Fibroblast of skin of left biceps (primary cell): Measurements from ENCODE around the gene SNX13.
"Not testable (repeated sequence)": the region's sequence is repeated elsewhere in the genome, so short reads cannot be mapped to it uniquely, and the experiment has no call there.

Experiments used
- DNase-seq, 2 experiments: peaks; one replicate each; pipeline ENCODE4 v3.0.0-alpha.2; 2013; ENCODE audit warnings: low read depth in 2 of 2

SNX13 gene

DNA sequence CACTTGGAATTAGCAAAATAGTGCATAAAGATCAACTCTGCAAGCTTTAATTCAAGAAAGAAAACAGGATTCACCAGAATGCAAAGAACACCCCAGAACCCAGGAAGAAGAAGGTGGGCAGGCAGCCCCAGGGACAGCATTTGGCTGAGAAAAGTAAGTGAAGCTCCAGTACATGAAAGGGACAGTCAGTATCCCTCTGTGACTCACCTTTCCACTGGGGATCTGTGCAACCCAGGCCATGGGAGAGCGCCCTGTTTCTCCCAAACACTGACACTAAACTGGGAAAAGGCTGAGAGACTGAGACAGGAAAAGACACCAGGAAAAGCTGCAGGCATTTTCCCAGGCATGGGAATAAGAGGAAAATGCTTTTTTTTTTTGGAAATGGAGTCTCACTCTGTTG is 28.2 kb downstream of the SNX13 start:
- no peak for DNase-seq

DNA sequence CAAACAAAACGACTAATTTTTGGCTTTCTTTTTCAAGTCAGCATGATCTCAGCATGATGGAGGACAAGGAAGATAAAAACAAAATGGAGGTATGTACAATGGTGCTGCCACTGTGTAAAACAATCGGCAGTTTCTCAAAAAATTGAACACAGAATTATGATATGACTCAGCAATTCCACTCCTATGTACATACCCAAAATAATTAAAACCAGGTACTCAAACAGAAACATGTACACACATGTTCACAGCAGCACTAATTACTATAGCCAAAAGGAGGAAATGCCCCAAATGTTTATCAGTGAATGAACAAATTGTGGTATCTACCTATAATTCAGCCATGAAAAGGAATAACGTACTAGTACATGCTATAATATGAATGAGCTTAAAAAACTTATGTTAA is 29.9 kb downstream of the SNX13 start:
- peak in 1 of 2 experiments; percentile 1 for DNase-seq

DNA sequence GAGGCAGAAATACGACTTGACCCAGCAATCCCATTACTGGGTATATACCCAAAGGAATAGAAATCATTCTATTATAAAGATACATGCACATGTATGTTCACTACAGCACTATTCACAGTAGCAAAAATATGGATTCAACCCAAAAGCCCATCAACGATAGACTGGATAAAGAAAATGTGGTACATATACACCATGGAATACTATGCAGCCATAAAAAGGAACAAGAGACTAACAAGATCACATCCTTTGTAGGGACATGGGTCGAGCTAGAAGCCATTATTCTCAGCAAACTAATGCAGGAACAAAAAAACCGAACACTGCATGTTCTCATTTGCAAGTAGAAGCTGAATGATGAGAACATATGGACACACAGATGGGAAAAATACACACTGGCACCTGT is 31.0 kb downstream of the SNX13 start:
- not testable (repeated sequence) for DNase-seq

DNA sequence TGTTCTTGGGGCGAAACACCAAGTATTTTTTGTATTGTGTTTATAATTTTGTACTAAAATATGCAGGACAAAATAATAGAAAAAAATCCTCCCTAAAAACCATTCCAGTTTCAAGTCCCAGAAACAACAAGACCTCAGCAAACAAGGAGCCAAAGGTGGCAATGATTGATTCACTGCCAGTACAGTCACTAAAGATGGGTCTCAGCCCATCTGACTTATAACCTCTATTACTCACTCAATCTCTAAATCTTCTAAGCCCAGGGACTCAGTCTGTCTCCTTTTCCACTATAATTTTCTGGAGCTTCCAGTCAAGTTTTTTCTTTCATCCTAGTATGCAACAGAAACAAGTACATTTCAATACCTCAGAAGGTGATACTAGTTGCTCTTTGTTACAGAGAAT is 33.3 kb downstream of the SNX13 start:
- DNase-seq = no peak

DNA sequence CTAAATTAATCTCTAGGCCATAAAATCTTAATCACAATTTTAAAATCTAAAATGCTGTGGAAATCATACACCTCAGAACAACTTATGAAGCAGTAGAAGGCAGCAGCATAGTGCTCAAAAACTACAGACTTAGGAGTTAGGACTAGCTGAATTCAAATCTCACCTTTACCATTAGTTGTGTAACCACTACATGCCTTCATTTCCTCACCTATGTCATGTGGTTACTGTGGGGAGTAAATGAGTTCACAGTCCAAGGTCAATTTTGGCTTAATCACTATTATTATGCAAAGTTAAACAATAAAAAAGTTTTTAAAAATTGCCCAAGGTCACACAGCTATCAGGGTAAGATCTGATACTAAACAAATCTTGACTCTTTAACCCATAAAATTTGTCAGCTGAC is 37.0 kb downstream of the SNX13 start:
- DNase-seq = no peak

DNA sequence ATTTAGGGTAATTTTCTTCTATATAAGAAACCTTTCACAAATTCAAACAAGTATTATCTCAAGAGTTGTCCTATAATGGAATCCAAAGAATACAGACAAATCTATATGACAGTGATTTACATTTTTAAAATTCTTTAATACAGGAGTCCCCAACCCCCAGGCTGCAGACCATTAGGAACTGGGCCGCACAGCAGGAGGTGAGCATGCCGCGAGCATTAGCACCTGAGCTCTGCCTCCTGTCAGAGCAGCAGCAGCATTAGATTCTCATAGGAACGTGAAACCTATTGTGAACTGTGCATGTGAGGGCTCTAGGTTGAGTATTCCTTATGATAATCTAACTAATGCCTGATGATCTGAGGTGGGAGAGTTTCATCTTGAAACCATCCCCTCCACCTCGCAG is 37.7 kb downstream of the SNX13 start:
- DNase-seq = no peak

DNA sequence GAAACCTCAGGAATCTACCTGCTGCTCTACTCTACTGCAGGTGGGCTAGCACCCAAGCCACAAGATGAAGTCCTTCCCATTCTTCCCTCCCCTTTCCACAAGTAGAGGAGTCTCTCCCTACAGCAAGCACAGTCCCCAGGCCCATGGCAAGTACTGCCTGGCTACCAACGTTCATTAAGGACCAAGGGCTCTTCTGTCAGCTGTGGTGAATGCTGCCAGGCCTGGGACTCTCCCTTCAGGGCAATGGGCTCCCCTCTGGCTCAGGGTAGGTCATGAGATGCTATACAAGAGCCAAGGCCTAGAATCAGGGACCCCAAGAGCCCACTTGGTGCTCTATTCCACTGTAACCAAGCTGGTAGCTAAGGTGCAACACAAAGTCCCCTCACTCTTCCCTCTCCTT is 39.8 kb downstream of the SNX13 start:
- no peak for DNase-seq

DNA sequence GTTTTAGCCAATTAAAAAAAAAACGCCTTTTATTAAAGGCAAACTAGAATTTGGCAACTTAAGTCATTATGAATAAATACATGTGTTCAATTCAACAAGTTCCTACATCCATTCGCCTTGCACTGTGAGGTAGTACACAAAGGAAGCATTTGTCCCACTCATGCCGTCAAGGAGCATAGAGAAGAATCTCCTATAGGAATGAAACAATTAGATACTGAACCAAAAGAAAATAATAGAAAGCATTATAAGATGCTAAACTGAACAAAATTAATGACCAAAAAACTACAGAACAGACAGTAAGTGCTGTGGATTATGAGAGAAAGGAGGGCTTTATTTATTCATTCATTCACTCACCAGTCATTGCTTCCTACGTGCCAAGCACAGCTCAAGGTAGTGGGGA is 42.2 kb downstream of the SNX13 start:
- DNase-seq = no peak

DNA sequence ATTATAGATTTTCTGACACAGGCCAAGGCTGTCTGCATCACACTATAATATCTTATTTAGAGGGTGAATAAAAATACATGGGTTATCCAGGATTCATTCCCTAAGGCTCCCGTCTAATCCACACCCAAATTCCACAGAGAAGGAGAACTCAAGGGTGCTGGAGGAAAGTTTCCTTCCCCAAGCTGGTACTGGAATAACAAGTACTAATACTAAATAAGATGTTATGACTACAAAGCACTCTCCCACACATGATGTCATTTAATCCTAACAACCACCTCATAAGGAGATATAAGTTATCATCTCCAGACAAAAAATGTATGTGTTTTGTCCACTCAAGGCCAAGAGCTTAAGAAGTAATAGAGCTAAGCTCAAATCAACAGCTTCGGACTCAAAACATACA is 53.0 kb downstream of the SNX13 start:
- DNase-seq = no peak

DNA sequence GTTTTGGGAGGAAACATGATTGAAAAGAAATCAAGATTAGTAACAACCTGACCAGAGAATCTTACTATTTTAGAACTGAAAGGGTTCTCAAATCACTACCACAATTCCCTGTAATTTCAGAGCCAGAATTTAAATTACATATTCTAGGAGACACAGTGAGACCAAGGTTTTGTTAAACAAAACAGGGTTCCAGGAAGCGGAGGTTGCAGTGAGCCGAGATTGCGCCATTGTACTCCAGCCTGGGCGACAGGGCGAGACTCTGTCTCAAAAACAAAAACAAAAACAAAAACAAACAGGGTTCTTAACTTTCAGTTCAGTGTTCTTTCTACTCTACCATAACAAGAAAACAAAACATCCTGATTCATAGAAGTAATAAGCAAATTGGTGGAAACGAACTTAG is 57.6 kb downstream of the SNX13 start:
- no peak for DNase-seq

DNA sequence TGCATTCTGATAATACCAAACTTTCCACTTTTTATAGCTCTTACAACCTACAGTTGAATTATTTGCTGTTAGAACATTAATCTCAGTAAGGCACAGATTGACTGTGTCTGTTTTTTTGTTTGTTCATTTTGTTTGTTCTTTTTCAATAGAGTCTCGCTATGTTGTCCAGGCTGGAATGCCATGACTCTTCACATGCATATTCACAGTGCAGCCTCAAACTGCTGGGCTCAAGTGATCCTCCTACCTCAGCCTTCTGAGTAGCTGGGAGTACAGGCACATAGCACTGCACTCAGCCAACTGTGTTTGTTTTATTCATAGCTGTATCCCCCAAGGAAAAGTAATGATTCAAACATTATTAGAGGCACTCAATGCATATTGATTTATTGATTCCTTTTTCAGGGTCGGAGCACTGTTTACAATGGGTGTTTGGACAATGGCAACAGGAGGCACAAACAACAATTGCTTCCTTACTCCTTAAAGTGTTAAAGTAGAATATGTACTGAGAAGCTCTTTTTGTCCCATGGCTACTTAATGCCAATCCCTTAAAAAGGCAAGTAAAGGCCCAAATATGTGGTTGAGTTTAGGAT is 61.1 kb downstream of the SNX13 start:
- DNase-seq = no peak

DNA sequence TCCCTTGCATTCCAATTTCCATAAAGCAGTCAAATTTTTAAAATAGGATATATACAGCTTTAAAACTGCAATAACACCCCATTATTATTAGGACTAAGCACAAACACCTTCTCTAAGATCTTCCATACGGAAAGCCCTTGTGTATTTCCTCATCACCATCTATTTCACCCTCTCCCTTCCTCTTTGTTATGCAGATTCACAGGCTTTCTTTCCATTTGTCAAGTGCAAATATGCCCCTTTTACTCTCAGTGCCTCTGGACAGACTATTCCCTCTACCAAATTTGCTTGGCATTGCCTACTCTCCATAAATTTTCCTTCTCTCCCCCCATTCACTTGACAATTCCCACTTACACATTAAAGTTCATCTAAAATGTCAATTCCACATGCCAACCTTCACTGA is 61.7 kb downstream of the SNX13 start:
- DNase-seq = no peak

DNA sequence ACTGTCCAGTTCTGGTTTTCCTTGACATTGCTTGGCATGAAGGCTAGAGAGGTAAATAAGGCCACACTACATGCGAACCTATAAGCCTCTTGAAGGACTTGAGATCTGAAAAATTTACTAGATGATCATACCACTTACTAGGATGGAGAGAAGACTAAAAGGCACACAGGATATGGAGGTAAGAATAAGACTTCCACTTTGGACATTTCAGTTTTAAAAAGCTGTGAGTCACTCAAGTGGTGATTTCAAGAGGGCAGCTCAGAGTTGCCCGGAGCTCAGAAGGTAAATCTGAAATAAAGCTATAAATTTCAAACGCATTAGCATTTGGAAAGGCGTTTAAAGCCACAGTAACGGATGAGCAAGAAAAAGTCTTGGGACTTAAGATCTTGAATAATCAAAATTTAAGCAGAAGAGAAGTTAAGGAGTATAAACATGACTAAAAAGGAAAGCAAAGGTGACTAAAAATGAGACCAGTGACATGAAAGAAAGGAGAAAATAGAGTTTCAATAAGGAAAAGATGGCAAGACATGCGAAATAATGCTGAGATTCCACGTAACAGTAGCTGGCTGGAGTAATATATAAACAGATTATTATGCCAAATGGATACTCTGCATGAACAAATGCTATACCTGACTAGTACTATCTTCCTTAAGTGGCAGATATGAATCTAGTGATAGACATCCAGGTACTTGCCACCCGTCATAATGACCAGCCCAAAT is 68.3 kb downstream of the SNX13 start:
- DNase-seq = no peak

DNA sequence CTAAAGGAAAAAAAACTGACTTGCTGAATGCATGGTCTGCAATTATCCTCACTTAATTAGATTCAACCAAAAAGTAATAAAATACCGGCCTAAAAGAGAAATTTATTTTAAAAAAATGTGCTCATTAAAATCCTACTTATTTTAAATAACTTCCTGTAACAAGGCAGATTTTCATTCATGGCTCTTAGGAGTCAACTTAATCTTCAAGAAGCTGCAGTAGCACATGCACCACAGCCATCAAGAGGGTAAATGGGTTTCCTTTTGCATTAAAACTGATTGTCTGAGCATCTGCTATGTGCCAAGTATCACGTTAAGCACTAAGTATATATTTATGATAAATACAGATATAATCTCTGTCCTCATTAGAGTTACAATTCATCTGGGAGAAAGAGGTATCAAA is 69.9 kb downstream of the SNX13 start:
- no peak for DNase-seq

DNA sequence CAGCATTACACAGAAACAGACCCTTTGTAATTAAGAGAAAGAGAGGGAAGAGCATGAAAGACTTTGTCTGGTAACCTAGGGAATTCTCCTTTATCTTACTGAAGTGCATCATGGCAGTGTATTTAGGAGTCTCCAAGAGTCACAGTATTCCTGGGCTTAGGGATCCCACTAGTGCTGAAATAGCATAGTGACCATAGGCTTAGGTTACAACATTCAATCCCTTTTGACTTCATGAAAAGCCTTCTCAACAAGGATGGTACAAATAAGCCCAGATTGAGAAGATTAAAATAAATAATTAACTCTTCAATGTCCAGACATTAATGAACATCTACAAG is 76.5 kb downstream of the SNX13 start:
- DNase-seq = no peak

DNA sequence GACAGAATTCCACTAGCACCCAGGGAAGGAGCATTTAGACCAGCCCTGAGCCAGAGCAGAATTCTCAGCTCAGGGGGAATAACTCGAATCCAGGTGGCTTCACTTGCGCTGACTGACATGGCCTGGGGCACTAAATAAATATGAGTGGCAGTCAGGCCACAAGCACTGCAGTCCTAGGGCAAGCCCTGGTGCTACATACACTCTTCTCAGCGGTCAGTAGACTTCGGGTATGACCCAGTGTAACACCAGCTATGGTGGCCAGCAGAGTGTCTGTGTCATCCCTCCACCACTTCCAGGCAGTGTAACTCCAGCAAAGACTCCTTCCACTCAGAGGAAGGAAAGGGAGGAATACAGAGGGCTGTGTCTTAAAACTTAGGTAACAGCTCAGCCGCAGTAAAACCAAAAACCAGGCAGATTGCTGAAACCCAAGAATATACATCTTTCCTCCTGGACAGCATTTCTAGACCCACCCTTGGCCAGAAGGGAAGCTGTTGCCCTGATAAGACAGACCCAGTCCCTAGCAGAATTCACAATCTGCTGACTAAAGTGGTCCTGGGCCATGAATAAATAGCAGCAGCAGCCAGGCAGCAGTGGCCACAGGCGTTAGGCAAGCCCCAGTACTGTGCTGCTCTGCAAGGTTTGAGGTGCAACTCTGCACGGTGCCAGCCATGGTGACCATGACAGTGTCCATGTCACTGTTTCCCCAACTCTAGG is 77.0 kb downstream of the SNX13 start:
- no peak for DNase-seq

DNA sequence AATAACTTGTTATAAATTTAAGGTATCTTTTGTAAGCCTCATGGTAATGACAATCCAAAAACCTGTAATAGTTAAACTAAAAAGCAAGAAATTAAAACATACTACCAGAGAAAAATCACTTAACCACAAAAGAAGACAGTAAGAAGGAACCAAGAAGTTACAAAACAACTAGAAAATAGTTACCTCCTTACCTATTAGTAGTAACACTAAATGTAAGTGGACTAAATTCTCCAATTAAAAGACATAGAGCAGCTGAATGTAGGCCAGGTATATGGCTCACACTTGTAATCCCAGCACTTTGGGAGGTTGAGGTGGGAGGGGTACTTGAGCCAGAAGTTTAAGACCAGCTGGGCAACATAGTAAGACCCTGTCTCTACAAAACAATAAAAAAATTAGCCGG is 84.0 kb downstream of the SNX13 start:
- DNase-seq = no peak

DNA sequence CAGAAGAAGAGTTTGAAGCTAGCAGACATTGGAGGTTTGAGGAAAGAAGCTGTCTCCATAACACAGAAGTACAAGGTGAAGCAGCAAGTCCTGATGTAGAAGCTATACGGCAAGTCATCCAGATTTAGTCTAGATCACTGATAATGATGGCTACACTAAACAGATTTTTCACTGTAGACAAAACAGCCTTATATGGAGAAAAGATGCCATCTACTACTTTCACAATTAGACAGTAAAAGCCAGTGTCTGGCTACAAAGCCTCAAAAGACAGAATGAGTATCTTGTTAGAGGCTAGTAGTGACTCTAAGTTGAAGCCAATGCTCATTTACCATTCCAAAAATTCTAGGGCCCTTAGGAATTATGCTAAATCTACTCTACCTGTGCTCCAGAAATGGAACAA is 85.1 kb downstream of the SNX13 start:
- no peak for DNase-seq

DNA sequence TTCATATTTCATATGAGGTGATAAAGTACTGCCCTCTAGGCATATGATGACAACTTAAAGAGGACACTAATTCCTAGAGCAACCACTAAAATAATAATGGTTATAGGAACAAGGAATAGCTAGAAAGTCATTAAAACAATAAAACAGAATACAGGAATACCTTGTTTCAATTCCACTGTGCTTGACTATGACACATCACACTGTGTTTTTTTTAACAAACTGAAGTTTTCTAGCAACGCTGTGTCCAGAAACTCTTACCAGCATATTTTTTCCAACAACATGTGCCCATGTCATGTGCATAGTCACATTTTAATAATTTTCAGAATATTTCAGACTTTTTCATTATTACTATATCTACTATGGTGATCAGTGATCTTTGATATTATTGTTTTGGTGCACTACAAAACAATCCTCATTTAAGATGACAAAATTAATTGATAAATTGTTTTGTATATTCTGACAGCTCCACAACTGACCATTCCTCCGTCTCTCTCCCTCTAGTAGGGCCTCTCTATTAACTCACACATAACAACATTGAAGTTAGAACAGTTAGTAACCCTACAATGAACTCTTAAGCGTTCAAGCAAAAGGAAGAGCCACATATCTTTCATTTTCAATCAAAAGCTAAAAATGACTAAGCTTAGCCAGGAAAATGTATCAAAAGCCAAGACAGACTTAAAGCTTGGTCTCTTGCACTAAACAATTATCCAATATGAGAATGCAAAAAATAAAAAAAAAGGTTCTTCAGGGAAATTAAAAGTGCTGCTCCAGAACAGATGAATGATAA is 85.8 kb downstream of the SNX13 start:
- no peak for DNase-seq

DNA sequence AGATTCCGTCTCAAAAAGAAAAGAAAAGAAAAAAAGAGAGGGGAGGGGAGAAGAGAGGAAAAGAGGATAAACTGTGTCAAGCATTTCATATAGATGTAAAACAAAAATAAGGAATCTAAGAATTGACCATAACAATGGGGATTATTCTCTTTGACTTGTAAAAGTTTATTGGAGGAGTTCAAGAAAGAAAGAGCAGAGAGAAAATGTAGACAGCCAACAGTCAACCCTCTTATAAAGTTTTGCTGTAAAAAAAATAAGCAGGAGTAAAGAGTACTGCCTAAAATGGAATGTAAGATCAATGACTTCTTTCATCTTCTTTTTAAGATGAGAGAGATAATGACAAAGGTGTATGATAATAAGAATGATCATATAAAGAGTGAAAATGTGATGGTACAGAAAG is 87.9 kb downstream of the SNX13 start:
- no peak for DNase-seq

DNA sequence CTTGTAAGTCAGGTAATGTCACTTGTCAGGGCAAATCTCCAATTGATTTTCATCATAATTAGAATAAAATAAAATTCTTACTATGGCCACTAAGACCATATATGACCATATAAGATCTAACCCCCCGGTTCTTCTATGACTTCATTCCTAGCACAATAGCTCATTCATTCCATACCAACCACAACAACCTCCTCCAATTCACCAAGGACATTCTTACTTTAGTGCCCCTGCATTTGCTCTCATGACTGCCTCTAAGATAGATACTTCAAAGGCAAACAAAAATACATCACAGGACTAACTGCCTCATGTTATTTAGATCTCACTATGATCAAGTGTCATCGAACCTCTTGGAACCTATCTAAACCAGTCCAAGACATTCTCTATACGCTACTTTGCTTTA is 90.8 kb downstream of the SNX13 start:
- peak; percentile 39 to 45 for DNase-seq

DNA sequence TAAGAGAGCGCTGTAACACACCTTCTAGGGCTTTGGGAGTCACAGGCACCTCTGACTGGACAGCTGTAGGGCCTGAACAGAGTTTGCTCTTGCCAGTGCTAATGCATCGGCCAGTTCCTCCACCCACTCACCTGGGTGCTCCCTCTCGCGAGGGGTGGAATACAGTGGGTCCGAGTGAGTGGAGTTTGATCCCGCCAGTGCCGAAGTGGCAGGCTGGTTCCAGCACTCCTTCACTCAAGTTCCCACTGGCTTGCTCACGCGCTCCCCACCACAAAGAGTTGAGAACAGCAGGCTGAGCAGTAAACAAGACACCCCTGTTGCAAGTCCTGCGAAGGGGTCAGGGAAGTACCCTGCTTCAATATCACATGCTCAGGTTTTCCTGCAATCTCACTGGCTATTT is 91.8 kb downstream of the SNX13 start:
- no peak for DNase-seq

DNA sequence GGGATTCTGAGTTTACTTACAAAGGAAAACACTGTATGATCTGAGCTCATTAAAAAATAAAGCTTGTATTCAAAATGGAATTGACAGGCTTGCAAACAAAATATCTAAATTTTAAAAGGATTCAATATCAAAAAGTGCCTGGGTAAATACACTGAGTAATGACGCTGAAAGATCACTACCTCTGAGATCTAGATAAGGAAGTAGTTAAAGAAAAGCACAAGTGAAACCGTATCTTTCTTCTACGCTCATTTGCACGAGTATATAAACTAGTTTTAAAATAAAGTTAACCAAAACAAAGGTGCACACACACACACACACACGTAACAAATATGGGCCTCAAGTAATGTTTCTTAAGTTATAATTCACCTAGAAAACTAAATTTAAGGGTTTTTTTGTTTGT is 93.4 kb downstream of the SNX13 start:
- DNase-seq = no peak
